ENCODE results near the gene NDRG4.

GRCh38 chr16:58492735-58493134, 7.2 kb upstream of the NDRG4 start:
- TF ChIP-seq POLR2A (IDR thresholded peaks at IDR 0.05; ENCODE audit: low read depth, low read length) = no peak
- TF ChIP-seq POLR2AphosphoS5 (IDR thresholded peaks at IDR 0.05; ENCODE audit: low read depth, low read length) = no peak
- no peak for TF ChIP-seq TAF1 (IDR thresholded peaks at IDR 0.05; ENCODE audit: low read depth, low read length)
